MCF 10A (cell line): ENCODE data around the gene STK24. TPM values are rescaled to one million over a fixed set of nuclear protein-coding genes. Genes with fewer than 3 reads are reported as not detected.

Experiments used
- BruUV-seq: library from RNA; stranded (reverse); fragments of 400-500 nt; replicated peaks from 2 replicates; lab custom pipeline; 2021; lab: Mats Ljungman, UMichigan
- CTCF ChIA-PET: fragments of 300-600 bp; sonication (Branson Sonifier 250); formaldehyde crosslinking; extraction: SDS; loops from one replicate; lab custom pipeline; 2021; ENCODE audit warnings: antibody characterized with exemption, inconsistent platforms; lab: Yijun Ruan, JAX
- POLR2A ChIA-PET: fragments of 300-600, 350-650 bp; sonication (Branson Sonifier 250); formaldehyde crosslinking; extraction: SDS; loops from one replicate; lab custom pipeline; 2020; ENCODE audit warnings: antibody characterized with exemption, inconsistent platforms; lab: Yijun Ruan, JAX
- DNase-seq: peaks from one replicate; pipeline ENCODE4 v3.0.0-alpha.2; 2018; ENCODE audit not compliant: unreplicated experiment
- H3K27ac Mint-ChIP-seq: one replicate; pipeline ENCODE4 v1.8.0; 2022; ENCODE audit warnings: mild to moderate bottlenecking, low read depth, mixed read lengths; ENCODE audit not compliant: unreplicated experiment
- H3K27me3 Mint-ChIP-seq: one replicate; pipeline ENCODE4 v1.8.0; 2022; ENCODE audit warnings: mixed read lengths; ENCODE audit not compliant: insufficient read depth, unreplicated experiment
- H3K36me3 Mint-ChIP-seq: one replicate; pipeline ENCODE4 v1.8.0; 2022; ENCODE audit warnings: mild to moderate bottlenecking, moderate library complexity, mixed read lengths; ENCODE audit not compliant: insufficient read depth, unreplicated experiment
- H3K4me1 Mint-ChIP-seq: one replicate; pipeline ENCODE4 v1.8.0; 2022; ENCODE audit warnings: mixed read lengths; ENCODE audit not compliant: insufficient read depth, unreplicated experiment
- H3K4me3 Mint-ChIP-seq: one replicate; pipeline ENCODE4 v1.8.0; 2022; ENCODE audit warnings: mild to moderate bottlenecking, moderate library complexity, mixed read lengths; ENCODE audit not compliant: unreplicated experiment
- H3K9me3 Mint-ChIP-seq: one replicate; pipeline ENCODE4 v1.8.0; 2022; ENCODE audit warnings: mixed read lengths; ENCODE audit not compliant: unreplicated experiment
- intact Hi-C: fragments of 100-400 bp; cut with micrococcal nuclease; formaldehyde crosslinking; loops from 2 replicates; pipeline ENCODE4 v1.14.1; 2022
- total RNA-seq: library from RNA; stranded (reverse); gene quantifications from 2 replicates; pipeline ENCODE4 v1.2.3, GENCODE V29; 2022
- TF ChIP-seq, protein P1 (sequence below): fragments of 200-600 bp; IDR thresholded peaks from one replicate; pipeline ENCODE4 v1.8.0; 2022; ENCODE audit warnings: antibody characterized with exemption, mild to moderate bottlenecking; ENCODE audit not compliant: unreplicated experiment

STK24 gene
- total RNA-seq, 1 experiment from 2014 or later: 200 TPM

DNA sequence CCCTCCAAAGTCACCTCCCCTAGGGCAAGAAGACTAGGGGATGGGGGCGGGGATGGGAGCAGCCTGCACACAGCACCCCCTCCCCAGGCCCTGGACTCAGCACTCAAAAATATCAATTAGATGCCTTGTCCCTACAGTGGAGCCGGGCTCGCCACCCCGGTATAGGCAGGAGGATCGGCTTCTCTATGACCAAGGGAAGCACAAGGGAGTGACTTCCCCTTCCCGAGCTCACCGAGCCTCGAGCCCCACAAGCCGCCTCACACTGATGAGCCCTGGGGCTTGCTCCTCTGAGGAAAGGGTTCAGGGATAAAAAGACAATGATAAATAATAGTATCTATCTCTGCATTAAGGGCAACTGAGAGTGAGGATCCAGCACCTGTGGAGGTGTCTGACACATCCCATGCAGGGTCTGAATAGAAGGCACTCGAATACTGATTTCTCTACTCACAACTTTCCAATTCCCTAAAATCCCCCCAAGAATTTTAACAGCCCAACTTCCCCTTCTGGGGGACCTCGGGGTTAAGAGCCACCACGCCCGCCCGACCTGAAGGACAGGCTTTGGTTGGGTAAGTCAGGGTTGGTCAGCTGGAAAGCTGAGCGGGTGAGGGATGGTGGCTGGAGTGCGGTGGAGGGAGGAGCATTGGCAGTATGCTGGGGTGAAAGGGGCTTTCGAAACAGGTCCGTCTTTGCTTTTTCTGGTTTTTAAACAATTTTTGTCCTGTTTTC lies 51.3 kb downstream of the STK24 start:
- intact Hi-C loops: no loop called here
- peaks cover 29% of the 10 kb centered on the region for H3K4me1 Mint-ChIP-seq
- H3K27ac Mint-ChIP-seq: no peak overlapping the region
- ChIA-PET POLR2A (no interaction called here), CTCF (interaction anchor here (0.8 to 0.9 kb wide), 2 partner anchors 15 to 31 kb away, joined by 3 read pairs; no protein-coding TSS in a partner anchor)
- H3K36me3 Mint-ChIP-seq: peaks cover 7% of the 10 kb centered on the region
- no peak for DNase-seq
- BruUV-seq: no TSS peak
- H3K27me3 Mint-ChIP-seq: no peaks in the 10 kb centered on the region
- H3K4me3 Mint-ChIP-seq: no peak overlapping the region
- H3K9me3 Mint-ChIP-seq: no peaks in the 10 kb centered on the region
- TF ChIP-seq, protein P1, sequence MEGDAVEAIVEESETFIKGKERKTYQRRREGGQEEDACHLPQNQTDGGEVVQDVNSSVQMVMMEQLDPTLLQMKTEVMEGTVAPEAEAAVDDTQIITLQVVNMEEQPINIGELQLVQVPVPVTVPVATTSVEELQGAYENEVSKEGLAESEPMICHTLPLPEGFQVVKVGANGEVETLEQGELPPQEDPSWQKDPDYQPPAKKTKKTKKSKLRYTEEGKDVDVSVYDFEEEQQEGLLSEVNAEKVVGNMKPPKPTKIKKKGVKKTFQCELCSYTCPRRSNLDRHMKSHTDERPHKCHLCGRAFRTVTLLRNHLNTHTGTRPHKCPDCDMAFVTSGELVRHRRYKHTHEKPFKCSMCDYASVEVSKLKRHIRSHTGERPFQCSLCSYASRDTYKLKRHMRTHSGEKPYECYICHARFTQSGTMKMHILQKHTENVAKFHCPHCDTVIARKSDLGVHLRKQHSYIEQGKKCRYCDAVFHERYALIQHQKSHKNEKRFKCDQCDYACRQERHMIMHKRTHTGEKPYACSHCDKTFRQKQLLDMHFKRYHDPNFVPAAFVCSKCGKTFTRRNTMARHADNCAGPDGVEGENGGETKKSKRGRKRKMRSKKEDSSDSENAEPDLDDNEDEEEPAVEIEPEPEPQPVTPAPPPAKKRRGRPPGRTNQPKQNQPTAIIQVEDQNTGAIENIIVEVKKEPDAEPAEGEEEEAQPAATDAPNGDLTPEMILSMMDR: no peak

DNA sequence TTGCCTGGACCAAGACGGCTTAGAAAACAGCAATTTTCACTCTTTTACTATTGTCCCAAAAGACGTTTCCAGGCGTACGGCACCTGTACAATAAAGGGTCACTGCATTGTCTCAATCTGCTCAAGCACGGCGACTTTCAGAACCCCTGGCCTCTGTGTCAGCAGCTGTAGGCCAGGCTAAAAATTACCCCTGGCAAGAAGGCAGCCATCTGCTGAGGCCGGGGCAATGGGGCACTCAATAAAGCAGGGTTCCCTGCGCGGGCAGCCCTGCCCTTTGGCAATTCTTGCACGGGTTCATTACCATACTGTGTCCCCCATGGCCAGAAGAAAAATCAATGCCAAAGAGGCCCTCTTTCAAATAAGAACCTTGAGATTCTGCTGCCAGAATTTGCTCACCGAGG lies 52.1 kb downstream of the STK24 start:
- CTCF ChIA-PET: interaction anchor here (0.9 kb wide), 1 partner anchor 14 kb away, joined by 3 read pairs; no protein-coding TSS in a partner anchor
- BruUV-seq: no TSS peak
- no peak for DNase-seq
- H3K36me3 Mint-ChIP-seq: peaks cover 4% of the 10 kb centered on the region
- H3K4me3 Mint-ChIP-seq: no peak overlapping the region
- H3K4me1 Mint-ChIP-seq: peaks cover 25% of the 10 kb centered on the region
- H3K9me3 Mint-ChIP-seq: no peaks in the 10 kb centered on the region
- intact Hi-C loops: no loop called here
- POLR2A ChIA-PET: no interaction called here
- TF ChIP-seq, protein P1: no peak
- H3K27ac Mint-ChIP-seq: no peak overlapping the region
- no peaks in the 10 kb centered on the region for H3K27me3 Mint-ChIP-seq

- CTCF ChIA-PET: no interaction called here
- BruUV-seq: no TSS peak
- H3K36me3 Mint-ChIP-seq: peaks cover 7% of the 10 kb centered on the region
- no peak overlapping the region for H3K27ac Mint-ChIP-seq
- TF ChIP-seq, protein P1: no peak
- POLR2A ChIA-PET: interaction anchor here (0.7 kb wide), 1 partner anchor 15 kb away, joined by 4 read pairs; no protein-coding TSS in a partner anchor
- DNase-seq: no peak
- no peak overlapping the region for H3K4me3 Mint-ChIP-seq
- peaks cover 24% of the 10 kb centered on the region for H3K4me1 Mint-ChIP-seq
- H3K27me3 Mint-ChIP-seq: no peaks in the 10 kb centered on the region
- no peaks in the 10 kb centered on the region for H3K9me3 Mint-ChIP-seq
- intact Hi-C loops: no loop called here
These were observed 52.5 kb downstream of the STK24 start for GRCh38 chr13:98524391-98524790.

- H3K4me1 Mint-ChIP-seq: peaks cover 25% of the 10 kb centered on the region
- H3K9me3 Mint-ChIP-seq: no peaks in the 10 kb centered on the region
- H3K27ac Mint-ChIP-seq: no peak overlapping the region
- no peak for DNase-seq
- ChIA-PET CTCF (no interaction called here), POLR2A (interaction anchor here (0.7 to 0.8 kb wide), 2 partner anchors 12 to 14 kb away, joined by 3 to 4 read pairs; no protein-coding TSS in a partner anchor)
- intact Hi-C loops: no loop called here
- no peaks in the 10 kb centered on the region for H3K27me3 Mint-ChIP-seq
- BruUV-seq: no TSS peak
- no peak overlapping the region for H3K4me3 Mint-ChIP-seq
- peaks cover 10% of the 10 kb centered on the region for H3K36me3 Mint-ChIP-seq
- TF ChIP-seq, protein P1: no peak
These were observed 53.3 kb downstream of the STK24 start for GRCh38 chr13:98523455-98524102.
